ELF-1 (cell line): ENCODE results near the gene NFKB1.

Source experiments
- DNase-seq: peaks from one replicate; pipeline ENCODE4 v3.0.0-alpha.2; 2016; ENCODE audit warnings: low read depth, low spot score

The NFKB1 gene

DNA sequence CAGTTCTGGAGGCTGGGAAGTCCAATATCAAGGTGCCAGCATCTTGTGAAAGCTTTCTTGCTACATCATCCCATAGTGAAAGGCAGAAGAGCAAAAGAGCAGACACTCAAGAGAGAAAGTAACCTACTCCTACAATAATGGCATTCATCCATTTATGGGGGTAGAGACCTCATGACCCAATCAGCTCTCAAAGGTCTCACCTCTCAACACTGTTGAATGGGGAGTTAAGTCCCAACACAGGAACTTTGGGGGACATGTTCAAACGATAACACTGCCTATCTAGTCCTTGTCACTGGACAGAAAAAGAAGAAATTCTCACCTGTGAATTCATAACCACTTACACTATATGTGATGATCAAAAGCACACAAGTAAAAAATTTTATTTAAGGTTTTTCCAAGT, 6.6 kb upstream of the NFKB1 start:
- DNase-seq: no peak

GRCh38 chr4:102497986-102498385, 3.2 kb upstream of the NFKB1 start:
- DNase-seq: no peak

GRCh38 chr4:102500352-102500695, 835 bp upstream of the NFKB1 start:
- DNase-seq: no peak

DNA sequence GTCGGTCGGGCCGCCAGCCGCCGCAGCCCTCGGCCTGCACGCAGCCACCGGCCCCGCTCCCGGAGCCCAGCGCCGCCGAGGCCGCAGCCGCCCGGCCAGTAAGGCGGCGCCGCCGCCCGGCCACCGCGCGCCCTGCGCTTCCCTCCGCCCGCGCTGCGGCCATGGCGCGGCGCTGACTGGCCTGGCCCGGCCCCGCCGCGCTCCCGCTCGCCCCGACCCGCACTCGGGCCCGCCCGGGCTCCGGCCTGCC, 213 bp downstream of the NFKB1 start:
- DNase-seq: no peak

- no peak for DNase-seq
Observed at GRCh38 chr4:102502543-102502818, 1.3 kb downstream of the NFKB1 start.

- no peak for DNase-seq
Observed at GRCh38 chr4:102503301-102503746, 2.2 kb downstream of the NFKB1 start.

- DNase-seq: no peak
Observed at GRCh38 chr4:102503831-102504786, 3.0 kb downstream of the NFKB1 start.

DNA sequence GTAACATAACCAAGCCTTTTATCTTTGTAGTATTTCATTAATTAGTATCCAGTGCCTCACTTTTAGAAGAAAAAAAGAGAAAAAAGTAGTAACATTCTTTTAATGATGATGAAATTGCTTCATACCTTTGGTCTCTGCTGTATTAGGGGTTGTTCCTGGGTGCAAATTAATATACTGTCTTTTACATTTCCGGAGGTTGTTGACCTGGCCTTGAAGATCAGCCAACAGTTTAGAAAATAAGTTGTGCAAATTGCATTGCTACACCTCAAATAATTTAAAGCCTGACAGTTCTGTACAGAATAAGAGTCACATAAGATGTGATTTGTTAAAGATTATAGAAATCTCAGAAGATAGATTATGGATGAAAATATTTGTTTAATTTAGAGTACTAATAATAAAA, 3.8 kb downstream of the NFKB1 start:
- DNase-seq: no peak

DNA sequence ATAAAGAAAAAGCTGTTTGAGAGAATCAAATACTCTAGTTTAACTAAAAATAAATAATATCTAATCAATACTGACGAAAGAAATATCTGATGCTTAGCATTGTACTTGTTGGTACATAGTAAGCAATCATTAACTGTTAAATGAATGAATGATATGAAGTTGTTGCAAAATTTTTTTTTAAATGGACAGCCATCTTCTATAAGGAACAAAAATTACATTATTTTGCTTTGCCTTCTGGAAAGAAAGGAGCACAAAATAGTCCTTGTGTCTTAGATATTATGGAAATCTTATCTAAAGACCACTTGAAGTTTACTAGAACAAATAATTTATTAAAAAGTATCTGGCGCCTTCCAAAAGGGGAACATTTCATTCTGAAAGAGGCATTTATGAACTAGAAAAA, 4.5 kb downstream of the NFKB1 start:
- no peak for DNase-seq

DNA sequence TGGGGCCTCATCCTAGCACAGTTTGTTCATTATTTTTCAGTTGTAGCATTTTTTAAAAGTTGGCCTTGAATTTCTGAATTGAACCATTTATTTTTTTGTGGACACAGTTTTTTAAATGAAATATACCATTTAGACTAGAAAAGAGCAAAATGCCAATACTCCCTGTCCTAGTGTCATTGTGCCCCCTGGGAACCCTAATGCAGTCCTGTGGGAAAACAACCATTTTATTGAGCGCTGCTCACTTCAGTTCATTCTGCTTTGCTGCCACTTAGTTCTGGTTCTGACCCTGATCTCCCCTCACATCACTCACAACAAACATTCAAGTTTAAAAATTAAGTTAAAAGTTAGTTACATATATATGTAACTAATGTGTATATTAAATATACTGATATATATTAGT, 5.4 kb downstream of the NFKB1 start:
- no peak for DNase-seq

DNA sequence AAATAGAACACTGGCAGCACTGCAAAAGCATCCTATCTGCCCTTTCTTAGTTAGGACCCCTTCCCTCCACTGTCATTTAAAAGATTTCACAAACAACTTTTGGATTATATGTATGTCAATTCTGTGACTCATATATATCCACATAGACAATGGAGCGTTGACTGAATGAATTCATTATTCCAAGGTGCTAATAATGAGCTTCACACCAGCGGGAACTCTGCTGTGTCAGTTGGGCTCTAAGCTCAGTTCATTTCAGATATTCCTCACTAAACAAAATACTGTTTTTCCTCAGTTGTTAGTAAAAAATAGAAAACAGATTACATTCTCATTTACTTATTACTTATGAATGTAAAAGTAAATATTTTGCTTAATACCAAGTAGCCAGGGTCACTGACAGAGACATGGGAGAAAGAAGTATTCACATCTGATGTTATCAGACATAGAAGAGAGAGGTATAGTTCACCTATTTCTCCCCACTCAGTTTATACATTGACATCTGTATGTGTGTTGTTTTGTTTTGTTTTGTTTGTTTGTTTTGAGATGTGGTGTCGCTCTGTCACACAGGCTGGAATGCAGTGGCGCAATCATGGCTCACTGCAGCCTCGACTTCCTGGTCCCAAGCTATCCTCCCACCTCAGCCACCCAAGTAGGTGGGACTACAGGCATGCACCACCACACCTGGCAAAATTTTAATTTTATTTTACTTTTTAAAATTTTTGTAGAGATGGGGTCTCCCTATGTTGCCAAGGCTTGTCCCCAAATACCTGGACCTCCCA, 10.9 kb downstream of the NFKB1 start:
- DNase-seq: no peak

- no peak for DNase-seq
Observed at GRCh38 chr4:102514298-102514964, 13.3 kb downstream of the NFKB1 start.

- DNase-seq: no peak
Observed at GRCh38 chr4:102517753-102518152, 16.6 kb downstream of the NFKB1 start.

GRCh38 chr4:102518703-102519131, 17.6 kb downstream of the NFKB1 start:
- DNase-seq: no peak

- DNase-seq: no peak
Observed at GRCh38 chr4:102519925-102520324, 18.8 kb downstream of the NFKB1 start.

GRCh38 chr4:102521570-102521969, 20.4 kb downstream of the NFKB1 start:
- DNase-seq: no peak

DNA sequence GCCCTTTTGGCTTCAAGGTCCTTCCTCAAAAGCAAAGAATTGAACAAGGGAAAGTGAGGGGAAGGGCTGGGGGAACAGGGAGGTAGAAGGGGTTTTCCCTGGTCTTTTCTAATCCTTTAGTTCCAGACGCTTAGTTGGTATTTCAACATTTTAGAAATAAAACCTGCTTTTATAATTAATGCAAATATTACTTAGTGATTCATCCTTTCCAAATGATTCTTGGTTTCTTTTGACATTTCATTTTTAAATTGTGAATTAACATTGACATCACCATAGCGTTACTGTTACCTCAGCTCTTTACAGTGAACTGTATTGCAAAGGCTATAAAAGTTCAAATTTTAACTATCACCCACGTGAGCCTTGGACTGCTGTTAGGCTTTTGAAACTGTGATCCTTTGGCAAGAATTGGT, 20.9 kb downstream of the NFKB1 start:
- DNase-seq: no peak

GRCh38 chr4:102524691-102525090, 23.5 kb downstream of the NFKB1 start:
- no peak for DNase-seq

DNA sequence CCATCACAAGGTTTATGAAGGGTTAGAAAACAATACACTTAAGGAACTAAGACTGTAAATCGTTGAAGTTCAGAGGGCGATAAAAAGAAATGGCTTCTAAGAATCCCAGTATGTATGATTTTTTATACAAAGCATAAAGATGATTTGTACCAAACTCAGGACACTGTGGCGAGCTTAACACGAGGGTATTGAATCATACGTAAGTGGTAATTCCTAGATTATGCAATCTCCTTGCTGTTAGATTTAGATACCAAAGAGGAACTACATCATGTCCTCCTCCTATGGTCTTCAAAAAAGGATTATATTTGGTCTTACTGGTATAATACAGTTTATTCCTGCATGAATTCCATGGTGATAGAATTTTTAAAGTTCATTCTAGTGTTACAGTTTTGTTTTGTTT, 23.9 kb downstream of the NFKB1 start:
- no peak for DNase-seq

DNA sequence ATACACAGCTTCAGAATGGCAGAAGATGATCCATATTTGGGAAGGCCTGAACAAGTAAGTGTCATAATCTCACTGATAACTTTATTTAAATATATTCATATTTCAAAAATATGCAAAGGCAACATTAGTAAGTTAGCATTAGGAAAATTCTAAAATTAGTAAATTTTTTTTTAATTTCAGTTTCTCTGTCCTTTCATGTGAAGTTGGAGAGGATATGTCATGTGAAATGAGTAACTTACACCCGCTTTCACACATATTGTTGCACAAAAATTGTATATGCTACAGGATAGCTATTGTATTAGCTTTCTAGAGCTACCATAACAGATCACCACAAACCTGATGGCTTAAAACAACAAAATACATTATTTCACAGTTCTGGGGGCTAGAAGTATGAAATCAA, 24.3 kb downstream of the NFKB1 start:
- DNase-seq: no peak

- no peak for DNase-seq
Observed at GRCh38 chr4:102526532-102526931, 25.4 kb downstream of the NFKB1 start.

- DNase-seq: no peak
Observed at GRCh38 chr4:102527695-102528283, 26.6 kb downstream of the NFKB1 start.
